HL-60 (cell line): ENCODE measurements around the gene AFM.

Experiments
- DNase-seq, 2 experiments: peaks; one replicate each; pipeline ENCODE4 v3.0.0-alpha.2; 2010 to 2020; ENCODE audit warnings: low read depth in 1 of 2, low spot score in 1 of 2
- H3K27ac ChIP-seq: fragments of 250-450 bp; sonication (Bioruptor Pico); replicated peaks from 2 replicates; pipeline ENCODE4 v1.5.1; 2020; ENCODE audit warnings: mild to moderate bottlenecking, moderate library complexity
- H3K27me3 ChIP-seq: fragments of 250-450 bp; sonication (Bioruptor Pico); 2 replicates; pipeline ENCODE4 v1.5.1; 2021; ENCODE audit warnings: mild to moderate bottlenecking, moderate library complexity; ENCODE audit not compliant: insufficient read depth, poor library complexity, severe bottlenecking
- H3K4me3 ChIP-seq: replicated peaks from 2 replicates; pipeline ENCODE4 v1.5.1; 2011; ENCODE audit warnings: mild to moderate bottlenecking, control low read depth, low read length; ENCODE audit not compliant: insufficient read depth
- CTCF ChIP-seq: IDR thresholded peaks from one replicate; pipeline ENCODE4 v1.5.1; 2011; ENCODE audit warnings: low read length, control low read depth, inconsistent platforms; ENCODE audit not compliant: insufficient read depth
- GABPA ChIP-seq: IDR thresholded peaks from 2 replicates; pipeline ENCODE4 v1.6.1; 2012; ENCODE audit warnings: low read depth
- POLR2AphosphoS5 ChIP-seq: IDR thresholded peaks from 2 replicates; pipeline ENCODE4 v1.6.1; 2012; ENCODE audit warnings: low read depth
- REST ChIP-seq: IDR thresholded peaks from 2 replicates; pipeline ENCODE4 v1.6.1; 2012; ENCODE audit warnings: low read depth; ENCODE audit not compliant: insufficient replicate concordance
- SPI1 ChIP-seq: IDR thresholded peaks from 2 replicates; pipeline ENCODE4 v1.6.1; 2012; ENCODE audit warnings: low read depth, mild to moderate bottlenecking, borderline replicate concordance

AFM gene

GRCh38 chr4:73442275-73442674, 39.3 kb upstream of the AFM start:
- no peak for DNase-seq
- peaks cover 8% of the 10 kb centered on the region for H3K27me3 ChIP-seq
- no peak overlapping the region for H3K27ac ChIP-seq
- TF ChIP-seq REST (no peak), CTCF (no peak), SPI1 (no peak), POLR2AphosphoS5 (no peak), GABPA (no peak)
- no peak overlapping the region for H3K4me3 ChIP-seq

- Histone ChIP-seq H3K27ac (no peak overlapping the region), H3K4me3 (no peak overlapping the region), H3K27me3 (peaks cover 6% of the 10 kb centered on the region)
- no peak for TF ChIP-seq GABPA
- DNase-seq, result no peak
Observed at GRCh38 chr4:73443224-73443623, 38.3 kb upstream of the AFM start.

GRCh38 chr4:73445383-73446335, 35.9 kb upstream of the AFM start:
- Histone ChIP-seq H3K4me3 (no peak overlapping the region), H3K27me3 (peaks cover 8% of the 10 kb centered on the region), H3K27ac (no peak overlapping the region)
- TF ChIP-seq CTCF (no peak), SPI1 (no peak), POLR2AphosphoS5 (no peak), GABPA (no peak), REST (no peak)
- no peak for DNase-seq

GRCh38 chr4:73446336-73446938, 35.1 kb upstream of the AFM start:
- TF ChIP-seq POLR2AphosphoS5, result no peak
- peak; percentile 73 for TF ChIP-seq CTCF
- no peak for TF ChIP-seq REST
- Histone ChIP-seq H3K4me3 (no peak overlapping the region), H3K27me3 (peaks cover 8% of the 10 kb centered on the region), H3K27ac (no peak overlapping the region)
- peak; percentile 12 to 23 for DNase-seq
